ENCODE results near the gene RPS25.

Gene RPS25

GRCh38 chr11:118979434-118979833, 38.7 kb downstream of the RPS25 start:
- TF ChIP-seq, protein P1, sequence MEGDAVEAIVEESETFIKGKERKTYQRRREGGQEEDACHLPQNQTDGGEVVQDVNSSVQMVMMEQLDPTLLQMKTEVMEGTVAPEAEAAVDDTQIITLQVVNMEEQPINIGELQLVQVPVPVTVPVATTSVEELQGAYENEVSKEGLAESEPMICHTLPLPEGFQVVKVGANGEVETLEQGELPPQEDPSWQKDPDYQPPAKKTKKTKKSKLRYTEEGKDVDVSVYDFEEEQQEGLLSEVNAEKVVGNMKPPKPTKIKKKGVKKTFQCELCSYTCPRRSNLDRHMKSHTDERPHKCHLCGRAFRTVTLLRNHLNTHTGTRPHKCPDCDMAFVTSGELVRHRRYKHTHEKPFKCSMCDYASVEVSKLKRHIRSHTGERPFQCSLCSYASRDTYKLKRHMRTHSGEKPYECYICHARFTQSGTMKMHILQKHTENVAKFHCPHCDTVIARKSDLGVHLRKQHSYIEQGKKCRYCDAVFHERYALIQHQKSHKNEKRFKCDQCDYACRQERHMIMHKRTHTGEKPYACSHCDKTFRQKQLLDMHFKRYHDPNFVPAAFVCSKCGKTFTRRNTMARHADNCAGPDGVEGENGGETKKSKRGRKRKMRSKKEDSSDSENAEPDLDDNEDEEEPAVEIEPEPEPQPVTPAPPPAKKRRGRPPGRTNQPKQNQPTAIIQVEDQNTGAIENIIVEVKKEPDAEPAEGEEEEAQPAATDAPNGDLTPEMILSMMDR (IDR thresholded peaks at IDR 0.05; ENCODE audit: low read length) = no peak
- TF ChIP-seq EZH2phosphoT487 (IDR thresholded peaks at IDR 0.05; ENCODE audit: low read length) = no peak
- no peak for TF ChIP-seq EZH2 (optimal IDR thresholded peaks at IDR 0.05; ENCODE audit: low read depth, low read length)
- no peaks in the 10 kb centered on the region for H3K9me2 ChIP-seq (replicated peaks; ENCODE audit: insufficient read depth, low read length)
- no peak overlapping the region for H3K4me3 ChIP-seq (ENCODE audit: low read length)
- no peak overlapping the region for H2AFZ ChIP-seq (ENCODE audit: low read length)
- H3K36me3 ChIP-seq (replicated peaks; ENCODE audit: insufficient read depth, low read length) = no peaks in the 10 kb centered on the region
- DNase-seq = no peak
- H3K9ac ChIP-seq (ENCODE audit: low read length) = no peak overlapping the region
- H4K20me1 ChIP-seq (ENCODE audit: insufficient read depth, low read length) = no peaks in the 10 kb centered on the region
- H3K4me1 ChIP-seq (ENCODE audit: low read length) = no peaks in the 10 kb centered on the region
- no peaks in the 10 kb centered on the region for H3K27me3 ChIP-seq (replicated peaks; ENCODE audit: insufficient read depth, low read length)
- H3K27ac ChIP-seq (ENCODE audit: low read length) = no peak overlapping the region
- no peaks in the 10 kb centered on the region for H3K79me2 ChIP-seq (ENCODE audit: low read length)
- H3K4me2 ChIP-seq (ENCODE audit: low read depth, low read length) = no peak overlapping the region
- H3K9me3 ChIP-seq (replicated peaks; ENCODE audit: insufficient read depth, low read length) = no peaks in the 10 kb centered on the region
- no peaks in the 10 kb centered on the region for H3F3A ChIP-seq (ENCODE audit: insufficient read depth, low read length)

DNA sequence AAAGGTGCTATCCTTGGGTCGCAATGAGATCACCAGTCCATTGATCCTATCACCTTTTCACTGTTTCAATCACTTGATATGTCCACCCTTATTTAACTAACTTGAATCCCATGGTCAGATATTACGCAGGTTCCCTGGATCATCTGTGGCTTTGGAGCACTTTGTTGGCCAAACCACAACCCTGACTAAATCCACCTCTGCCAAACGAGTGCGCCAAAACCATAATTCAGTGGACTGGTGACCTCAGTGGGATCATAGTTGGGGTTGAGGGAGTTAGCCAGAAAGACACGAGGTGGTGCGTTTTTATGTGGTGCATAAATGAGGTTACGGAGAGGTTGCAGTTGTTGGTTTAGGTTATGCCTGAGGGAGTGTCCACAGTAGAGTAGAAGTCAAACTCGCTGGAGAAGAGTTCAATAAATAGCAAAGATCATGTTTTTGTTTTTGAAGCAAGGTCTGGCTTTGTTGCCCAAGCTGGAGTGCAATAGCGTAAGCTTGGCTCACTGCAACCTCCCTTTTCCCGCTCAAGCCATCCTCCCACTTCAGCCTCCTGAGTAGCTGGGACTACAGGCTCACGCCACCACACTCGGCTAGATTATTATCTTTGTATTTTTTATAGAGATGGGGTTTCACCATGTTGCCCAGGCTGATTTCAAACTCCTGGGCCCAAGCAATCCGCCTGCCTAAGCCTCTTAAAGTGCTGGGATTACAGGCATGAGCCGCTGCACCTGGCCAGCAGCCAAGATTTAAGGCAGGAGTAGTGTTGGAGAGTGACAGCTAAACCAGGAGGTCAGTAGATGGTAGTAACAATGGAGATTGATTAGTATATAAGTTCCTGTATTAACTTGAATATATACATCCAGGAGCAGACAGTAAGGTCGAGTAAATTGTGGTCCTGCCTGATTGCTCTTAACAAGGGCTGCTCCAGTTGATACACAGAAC, 42.1 kb downstream of the RPS25 start:
- Histone ChIP-seq H3K79me2 (ENCODE audit: low read length) (no peaks in the 10 kb centered on the region), H3K4me3 (ENCODE audit: low read length) (no peak overlapping the region), H4K20me1 (ENCODE audit: insufficient read depth, low read length) (no peaks in the 10 kb centered on the region), H3K36me3 (replicated peaks; ENCODE audit: insufficient read depth, low read length) (no peaks in the 10 kb centered on the region), H3F3A (ENCODE audit: insufficient read depth, low read length) (no peaks in the 10 kb centered on the region), H3K4me1 (ENCODE audit: low read length) (no peaks in the 10 kb centered on the region), H3K27me3 (replicated peaks; ENCODE audit: insufficient read depth, low read length) (no peaks in the 10 kb centered on the region), H3K9me3 (replicated peaks; ENCODE audit: insufficient read depth, low read length) (no peaks in the 10 kb centered on the region), H2AFZ (ENCODE audit: low read length) (no peak overlapping the region), H3K4me2 (ENCODE audit: low read depth, low read length) (no peak overlapping the region), H3K9ac (ENCODE audit: low read length) (no peak overlapping the region), H3K9me2 (replicated peaks; ENCODE audit: insufficient read depth, low read length) (no peaks in the 10 kb centered on the region), H3K27ac (ENCODE audit: low read length) (no peak overlapping the region)
- TF ChIP-seq, protein P1 (IDR thresholded peaks at IDR 0.05; ENCODE audit: low read length) = no peak
- TF ChIP-seq EZH2 (optimal IDR thresholded peaks at IDR 0.05; ENCODE audit: low read depth, low read length) (no peak), EZH2phosphoT487 (IDR thresholded peaks at IDR 0.05; ENCODE audit: low read length) (no peak)
- DNase-seq = no peak

- Histone ChIP-seq H4K20me1 (ENCODE audit: insufficient read depth, low read length) (no peaks in the 10 kb centered on the region), H3K9ac (ENCODE audit: low read length) (no peak overlapping the region), H3K27ac (ENCODE audit: low read length) (no peak overlapping the region), H3K4me2 (ENCODE audit: low read depth, low read length) (no peak overlapping the region), H3K79me2 (ENCODE audit: low read length) (no peaks in the 10 kb centered on the region), H2AFZ (ENCODE audit: low read length) (no peak overlapping the region), H3K36me3 (replicated peaks; ENCODE audit: insufficient read depth, low read length) (no peaks in the 10 kb centered on the region), H3K9me2 (replicated peaks; ENCODE audit: insufficient read depth, low read length) (no peaks in the 10 kb centered on the region), H3K4me3 (ENCODE audit: low read length) (no peak overlapping the region), H3K4me1 (ENCODE audit: low read length) (no peaks in the 10 kb centered on the region), H3K9me3 (replicated peaks; ENCODE audit: insufficient read depth, low read length) (no peaks in the 10 kb centered on the region), H3F3A (ENCODE audit: insufficient read depth, low read length) (no peaks in the 10 kb centered on the region), H3K27me3 (replicated peaks; ENCODE audit: insufficient read depth, low read length) (no peaks in the 10 kb centered on the region)
- no peak for DNase-seq
- TF ChIP-seq, protein P1 (IDR thresholded peaks at IDR 0.05; ENCODE audit: low read length) = no peak
- TF ChIP-seq EZH2phosphoT487 (IDR thresholded peaks at IDR 0.05; ENCODE audit: low read length) (no peak), EZH2 (optimal IDR thresholded peaks at IDR 0.05; ENCODE audit: low read depth, low read length) (no peak)
Observed at GRCh38 chr11:118973985-118974384, 44.2 kb downstream of the RPS25 start.
